Duodenal mucosa (tissue), 2 donors: Measurements from ENCODE around the gene HIPK1.

Source experiments
- H3K27ac ChIP-seq: one replicate; pipeline ENCODE4 v1.7.0; 2013; ENCODE audit warnings: low read depth, low read length
- H3K27me3 ChIP-seq, 2 donors: one replicate each; pipeline ENCODE4 v1.7.0; 2013; ENCODE audit warnings: low read length in 2 of 2, control low read depth in 1 of 2; ENCODE audit not compliant: insufficient read depth in 2 of 2, control insufficient read depth in 1 of 2
- H3K36me3 ChIP-seq, 2 donors: one replicate each; pipeline ENCODE4 v1.7.0; 2013; ENCODE audit warnings: low read length in 2 of 2, control low read depth in 1 of 2; ENCODE audit not compliant: insufficient read depth in 2 of 2, control insufficient read depth in 1 of 2
- H3K4me1 ChIP-seq, 2 donors: one replicate each; pipeline ENCODE4 v1.7.0; 2013; ENCODE audit warnings: low read length in 2 of 2, control low read depth in 1 of 2; ENCODE audit not compliant: insufficient read depth in 2 of 2, control insufficient read depth in 1 of 2
- H3K4me3 ChIP-seq, 2 donors: one replicate each; pipeline ENCODE4 v1.7.0; 2013; ENCODE audit warnings: low read length in 2 of 2, low read depth in 1 of 2
- H3K9ac ChIP-seq, 2 donors: one replicate each; pipeline ENCODE4 v1.7.0; 2013; ENCODE audit warnings: low read length in 2 of 2, low read depth in 1 of 2
- H3K9me3 ChIP-seq, 2 donors: one replicate each; pipeline ENCODE4 v1.7.0; 2013; ENCODE audit warnings: low read length in 2 of 2, control low read depth in 1 of 2; ENCODE audit not compliant: control insufficient read depth in 1 of 2

Gene HIPK1

DNA sequence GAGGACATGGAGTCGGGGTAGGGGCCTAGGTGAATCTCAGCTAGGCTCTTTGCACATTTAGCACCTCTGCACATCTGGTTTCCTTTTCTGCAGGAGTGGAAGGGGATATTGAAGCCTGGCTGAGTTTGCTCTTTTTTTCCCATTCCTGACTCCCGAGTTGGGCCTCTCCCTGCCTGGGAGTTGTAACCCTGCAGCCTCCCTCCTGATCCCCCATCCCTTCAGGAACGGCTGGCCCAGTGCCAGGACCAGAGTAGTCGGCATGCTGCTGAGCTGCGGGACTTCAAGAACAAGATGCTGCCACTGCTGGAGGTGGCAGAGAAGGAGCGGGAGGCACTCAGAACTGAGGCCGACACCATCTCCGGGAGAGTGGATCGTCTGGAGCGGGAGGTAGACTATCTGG is 51.0 kb downstream of the HIPK1 start:
- H3K27me3 ChIP-seq, result no peaks in the 10 kb centered on the region
- peak overlapping the region in 1 of 2 donors; percentile 20 for H3K9ac ChIP-seq
- H3K4me1 ChIP-seq, result peaks cover 34 to 37% of the 10 kb centered on the region in 2 donors
- peak overlapping the region; percentile 39 for H3K27ac ChIP-seq
- H3K36me3 ChIP-seq, result peaks cover 0 to under 1% of the 10 kb centered on the region in 2 donors
- H3K9me3 ChIP-seq, result no peaks in the 10 kb centered on the region
- peak overlapping the region in 1 of 2 donors; percentile 25 for H3K4me3 ChIP-seq

DNA sequence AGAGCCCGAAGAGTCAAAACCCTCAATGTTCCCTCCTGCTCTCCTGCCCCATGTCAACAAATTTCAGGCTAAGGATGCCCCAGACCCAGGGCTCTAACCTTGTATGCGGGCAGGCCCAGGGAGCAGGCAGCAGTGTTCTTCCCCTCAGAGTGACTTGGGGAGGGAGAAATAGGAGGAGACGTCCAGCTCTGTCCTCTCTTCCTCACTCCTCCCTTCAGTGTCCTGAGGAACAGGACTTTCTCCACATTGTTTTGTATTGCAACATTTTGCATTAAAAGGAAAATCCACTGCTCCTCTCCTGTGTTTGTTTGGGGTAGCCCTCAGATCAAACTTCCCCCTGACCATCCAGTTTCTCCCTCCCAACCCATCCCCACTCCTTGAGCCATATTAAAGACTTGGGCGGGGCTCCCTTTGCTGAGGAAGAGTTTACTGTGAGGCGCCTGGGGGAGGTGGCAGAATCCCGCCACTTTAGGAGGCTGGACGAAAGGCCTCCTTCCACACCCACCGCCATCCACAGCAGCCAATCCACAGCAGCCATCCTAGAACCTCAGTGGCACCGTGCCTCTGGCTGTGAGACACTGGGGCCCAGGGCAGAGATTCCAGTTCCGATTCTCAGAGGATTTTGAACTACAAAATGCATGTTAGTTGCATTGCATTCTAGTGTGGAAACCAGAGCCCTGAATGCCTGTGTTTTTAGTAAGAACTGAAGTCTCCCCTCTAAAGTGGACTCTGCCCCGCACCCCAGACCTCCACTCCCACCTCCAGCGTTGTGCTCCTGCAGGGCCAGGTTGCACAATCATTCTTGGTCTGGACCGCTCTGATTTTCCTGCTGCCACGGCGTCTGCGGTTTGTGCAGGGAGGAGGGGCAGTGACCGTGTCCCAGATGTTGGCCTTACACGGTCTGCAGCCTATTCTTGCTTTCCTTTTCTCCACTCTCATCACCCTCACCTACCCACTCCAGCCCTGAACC is 53.1 kb downstream of the HIPK1 start:
- Histone ChIP-seq H3K9me3 (no peaks in the 10 kb centered on the region), H3K36me3 (no peaks in the 10 kb centered on the region), H3K27ac (no peak overlapping the region), H3K4me3 (peak overlapping the region; percentile 40 to 51), H3K9ac (peak overlapping the region in 1 of 2 donors; percentile 32), H3K4me1 (peaks cover 26% of the 10 kb centered on the region in 2 donors), H3K27me3 (no peaks in the 10 kb centered on the region)

DNA sequence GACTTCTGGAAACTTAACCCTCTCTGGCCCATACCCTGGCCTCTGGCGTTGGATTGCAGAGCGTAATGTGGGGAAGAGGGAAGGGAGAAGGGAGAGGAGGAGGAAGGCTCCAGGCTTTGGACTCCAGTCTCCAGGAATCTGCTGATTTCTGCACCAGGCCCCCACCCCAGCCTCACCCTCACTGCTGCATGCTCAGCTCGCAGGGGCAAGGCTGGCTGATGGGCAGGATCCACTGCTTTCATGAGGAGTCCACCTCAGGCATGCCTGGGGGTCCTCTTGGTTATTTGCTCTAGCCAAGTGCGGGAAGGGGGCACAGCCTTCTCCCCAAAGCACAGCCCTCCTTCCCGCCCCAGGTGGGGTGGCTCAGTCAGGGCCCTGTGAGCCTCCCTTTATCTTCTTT is 53.8 kb downstream of the HIPK1 start:
- Histone ChIP-seq H3K27me3 (no peaks in the 10 kb centered on the region), H3K4me3 (peak overlapping the region; percentile 40 to 51), H3K36me3 (no peaks in the 10 kb centered on the region), H3K9me3 (no peaks in the 10 kb centered on the region), H3K4me1 (peaks cover 26% of the 10 kb centered on the region in 2 donors), H3K27ac (no peak overlapping the region), H3K9ac (no peak overlapping the region)

DNA sequence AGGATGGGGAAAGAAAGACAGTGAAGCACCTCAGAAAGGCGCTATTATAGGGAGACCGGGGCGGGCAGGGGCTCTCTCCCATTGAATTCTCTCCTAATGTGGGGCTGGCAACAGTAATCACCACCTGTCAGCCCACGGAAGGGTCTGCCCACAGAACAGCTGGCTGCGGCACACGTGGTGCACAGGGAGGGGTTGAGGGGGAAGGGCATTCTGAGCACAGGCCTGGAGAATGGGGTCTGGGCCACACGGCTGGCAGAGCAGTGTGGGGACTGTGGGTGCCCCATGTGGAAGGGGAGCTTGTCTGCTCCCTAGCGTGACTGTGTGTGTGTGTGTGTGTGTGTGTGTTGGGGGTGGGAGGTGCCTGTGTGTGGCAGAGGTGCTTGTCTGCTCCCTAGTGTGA is 54.3 kb downstream of the HIPK1 start:
- H3K9me3 ChIP-seq, result no peaks in the 10 kb centered on the region
- no peak overlapping the region for H3K27ac ChIP-seq
- H3K36me3 ChIP-seq, result no peaks in the 10 kb centered on the region
- no peaks in the 10 kb centered on the region for H3K27me3 ChIP-seq
- H3K4me3 ChIP-seq, result peak overlapping the region in 1 of 2 donors; percentile 40
- H3K9ac ChIP-seq, result no peak overlapping the region
- H3K4me1 ChIP-seq, result peaks cover 25 to 26% of the 10 kb centered on the region in 2 donors

DNA sequence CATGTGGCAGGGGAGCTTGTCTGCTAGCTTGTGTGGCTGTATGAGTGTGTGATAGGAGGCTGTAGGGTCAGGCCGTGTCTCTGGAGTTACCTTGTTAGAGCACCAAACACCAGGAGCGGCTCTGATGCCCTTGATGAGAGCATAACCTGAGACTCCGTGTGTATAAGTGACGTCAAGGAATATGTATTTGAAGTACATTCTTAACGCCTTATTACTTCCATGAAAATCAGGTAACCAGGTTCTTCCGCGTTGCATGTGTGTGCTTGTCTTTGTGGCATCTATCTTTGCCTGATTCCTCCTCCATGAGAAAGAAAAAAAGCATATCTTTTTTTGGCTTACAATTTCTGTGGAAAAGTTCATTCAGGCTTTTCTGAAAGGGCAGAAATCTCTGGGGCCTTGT is 54.7 kb downstream of the HIPK1 start:
- no peaks in the 10 kb centered on the region for H3K36me3 ChIP-seq
- no peak overlapping the region for H3K4me3 ChIP-seq
- peaks cover 22 to 25% of the 10 kb centered on the region in 2 donors for H3K4me1 ChIP-seq
- H3K27me3 ChIP-seq, result no peaks in the 10 kb centered on the region
- no peak overlapping the region for H3K9ac ChIP-seq
- H3K27ac ChIP-seq, result no peak overlapping the region
- H3K9me3 ChIP-seq, result no peaks in the 10 kb centered on the region

DNA sequence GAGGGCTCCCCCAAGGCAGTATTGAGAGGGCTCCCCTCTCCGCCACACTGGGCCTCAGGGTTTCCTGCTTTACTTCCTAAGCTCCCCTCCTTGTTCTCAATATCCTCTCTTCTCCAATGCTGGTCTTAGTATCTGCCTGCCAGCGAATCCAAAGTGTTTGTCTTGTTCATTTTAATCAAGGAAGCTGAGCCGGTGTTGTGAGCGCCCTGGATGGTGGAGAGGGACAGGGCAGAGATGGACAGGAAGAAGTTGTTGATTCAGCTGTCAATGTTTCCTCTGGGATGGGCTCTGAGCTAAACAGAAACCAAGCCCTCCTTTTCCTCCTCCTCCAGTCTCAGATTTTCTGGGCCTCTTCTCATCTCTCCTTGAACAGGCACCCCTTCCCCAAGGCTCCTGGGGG is 55.6 kb downstream of the HIPK1 start:
- no peak overlapping the region for H3K4me3 ChIP-seq
- no peaks in the 10 kb centered on the region for H3K9me3 ChIP-seq
- H3K27me3 ChIP-seq, result no peaks in the 10 kb centered on the region
- no peak overlapping the region for H3K27ac ChIP-seq
- H3K36me3 ChIP-seq, result no peaks in the 10 kb centered on the region
- H3K4me1 ChIP-seq, result peaks cover 22% of the 10 kb centered on the region in 2 donors
- H3K9ac ChIP-seq, result no peak overlapping the region

DNA sequence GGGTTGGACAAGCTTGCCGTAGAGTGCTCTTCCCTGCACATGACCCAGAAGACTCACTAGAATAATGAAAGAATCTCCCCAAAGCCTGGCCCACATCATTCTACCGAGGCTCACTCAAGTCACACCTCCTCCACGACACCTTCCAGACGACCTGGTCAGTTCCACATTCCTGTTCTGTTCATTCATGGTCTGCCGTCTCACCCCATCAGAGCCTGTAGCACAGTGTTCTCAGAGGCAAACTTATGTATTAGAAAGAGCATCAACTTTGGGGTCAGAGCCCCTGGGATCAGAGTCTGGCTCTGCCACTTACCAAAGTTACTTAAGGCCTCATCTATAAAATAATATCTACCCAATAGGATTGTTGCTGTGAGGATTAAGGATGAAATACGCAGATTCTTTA is 57.7 kb downstream of the HIPK1 start:
- no peak overlapping the region for H3K9ac ChIP-seq

DNA sequence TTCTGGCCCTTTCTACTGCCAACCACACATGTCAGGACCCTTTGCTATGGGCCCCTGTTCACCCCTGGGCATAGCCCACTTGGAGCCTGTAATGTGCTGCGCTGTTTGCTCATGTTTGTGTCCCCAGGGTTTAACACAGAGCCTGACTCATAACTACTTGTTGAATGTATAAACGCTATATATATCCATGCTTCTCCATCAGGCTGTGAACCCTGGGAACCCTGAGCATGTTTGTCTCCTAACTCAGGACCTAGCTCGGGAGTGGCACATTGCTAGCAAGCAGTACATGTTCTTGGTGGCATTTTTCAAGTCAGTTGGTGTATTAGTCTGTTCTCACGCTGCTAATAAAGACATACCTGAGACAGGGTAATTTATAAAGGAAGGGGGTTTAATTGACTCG is 58.1 kb downstream of the HIPK1 start:
- H3K36me3 ChIP-seq, result no peaks in the 10 kb centered on the region
- H3K9ac ChIP-seq, result no peak overlapping the region
- H3K4me1 ChIP-seq, result peaks cover 15 to 16% of the 10 kb centered on the region in 2 donors
- H3K4me3 ChIP-seq, result no peak overlapping the region
- no peak overlapping the region for H3K27ac ChIP-seq
- no peaks in the 10 kb centered on the region for H3K27me3 ChIP-seq
- H3K9me3 ChIP-seq, result no peaks in the 10 kb centered on the region

More for the DNA sequence above, 57.7 kb downstream of the HIPK1 start:
- H3K36me3 ChIP-seq, result no peaks in the 10 kb centered on the region
- no peak overlapping the region for H3K4me3 ChIP-seq
- peaks cover 16 to 20% of the 10 kb centered on the region in 2 donors for H3K4me1 ChIP-seq
- no peaks in the 10 kb centered on the region for H3K27me3 ChIP-seq
- H3K9me3 ChIP-seq, result no peaks in the 10 kb centered on the region
- no peak overlapping the region for H3K27ac ChIP-seq

DNA sequence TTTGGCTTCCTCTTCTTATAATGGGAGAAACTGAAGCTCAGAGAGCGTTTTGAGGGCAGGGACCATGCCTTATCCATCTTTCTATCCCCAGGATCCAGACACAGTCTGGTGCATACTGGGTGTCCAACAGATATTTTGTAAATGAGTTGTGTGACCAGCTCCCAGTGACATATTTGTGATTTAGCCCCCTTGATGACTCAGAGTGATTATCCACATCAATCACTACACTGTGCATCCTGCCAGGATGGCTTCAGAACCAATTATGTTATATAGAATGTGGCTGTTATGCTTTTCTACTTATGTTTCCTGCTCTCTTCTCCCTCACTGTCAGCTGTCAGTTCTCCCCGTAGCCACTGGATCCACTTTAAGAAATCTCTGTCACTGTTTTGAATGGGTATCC is 61.4 kb downstream of the HIPK1 start:
- peaks cover 1 to 4% of the 10 kb centered on the region in 2 donors for H3K9me3 ChIP-seq
- no peak overlapping the region for H3K4me3 ChIP-seq
- no peaks in the 10 kb centered on the region for H3K36me3 ChIP-seq
- H3K27ac ChIP-seq, result no peak overlapping the region
- H3K9ac ChIP-seq, result no peak overlapping the region
- no peaks in the 10 kb centered on the region for H3K27me3 ChIP-seq
- no peaks in the 10 kb centered on the region for H3K4me1 ChIP-seq

DNA sequence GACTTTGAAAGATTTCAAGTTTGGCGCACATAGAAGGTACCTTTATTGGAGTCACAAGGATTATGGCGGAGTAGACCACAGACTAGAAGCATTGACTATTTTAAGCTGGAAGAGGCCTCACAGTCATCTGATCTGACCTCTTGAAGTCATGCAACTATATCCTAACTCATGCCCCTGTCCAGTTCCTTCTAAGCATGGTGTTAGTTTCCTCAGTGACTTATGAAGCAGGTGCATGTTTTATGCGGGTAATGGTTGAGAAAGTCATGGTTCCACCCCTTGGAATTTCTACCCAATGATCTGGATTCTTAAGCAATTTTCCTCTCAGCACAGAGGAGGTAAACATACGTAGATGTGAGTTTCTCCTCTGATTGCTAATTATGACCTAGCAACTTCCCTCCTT is 61.8 kb downstream of the HIPK1 start:
- H3K36me3 ChIP-seq, result no peaks in the 10 kb centered on the region
- no peaks in the 10 kb centered on the region for H3K4me1 ChIP-seq
- peaks cover 2 to 4% of the 10 kb centered on the region in 2 donors for H3K9me3 ChIP-seq
- no peak overlapping the region for H3K4me3 ChIP-seq
- no peaks in the 10 kb centered on the region for H3K27me3 ChIP-seq
- no peak overlapping the region for H3K27ac ChIP-seq
- no peak overlapping the region for H3K9ac ChIP-seq
